ENCODE results near the gene PLAU. TPM values are rescaled to one million over a fixed set of nuclear protein-coding genes. Genes with fewer than 3 reads are reported as not detected.

PLAU gene
- total and polyA plus RNA-seq, 9 of the 15 experiments (the other 6 are each of a cell fraction or from before 2014, with no cell fraction given), result 2.1 to 16.9 (median 3.3) TPM

DNA sequence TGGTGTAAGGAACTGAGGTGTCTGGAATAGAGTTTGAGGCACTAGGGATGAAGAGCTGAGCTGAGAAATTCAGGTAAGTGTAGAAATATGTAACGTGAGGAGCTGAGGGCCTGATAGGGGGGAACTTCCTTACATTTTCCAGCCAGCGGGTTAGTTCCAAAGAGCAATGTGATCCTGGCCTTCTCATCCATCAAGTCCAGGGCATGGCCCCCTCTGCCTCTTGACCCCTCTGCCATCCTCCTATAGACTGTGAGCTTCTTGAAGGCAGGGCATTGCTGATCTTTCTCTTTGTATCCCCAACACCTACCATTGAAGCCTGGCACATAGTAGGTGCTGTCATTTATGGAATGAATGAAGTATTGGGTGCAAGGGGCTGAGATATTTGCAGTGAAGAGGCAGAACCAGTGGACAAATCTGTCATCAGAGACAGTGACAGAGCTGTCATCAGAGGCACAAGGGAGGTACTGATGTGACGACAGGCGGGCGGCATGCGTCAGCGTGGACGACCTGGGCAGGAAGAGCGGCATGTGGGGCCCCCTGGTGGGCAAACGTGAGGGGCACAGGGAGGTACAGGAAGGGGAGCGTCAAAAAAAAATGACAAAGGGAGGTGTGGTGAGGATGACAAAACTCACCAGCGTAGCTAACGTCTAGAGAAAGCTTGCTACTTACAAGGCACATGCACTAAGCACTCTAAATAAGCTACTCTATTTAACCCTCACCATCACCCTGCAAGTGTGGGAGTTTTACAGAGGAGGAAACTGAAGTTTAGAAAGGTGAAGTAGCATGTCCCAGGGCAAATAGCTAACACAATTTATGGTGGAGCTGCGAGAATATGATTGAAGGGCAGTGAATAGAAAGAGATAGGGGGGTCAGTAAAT, 31.4 kb upstream of the PLAU start (continued):
- TF ChIP-seq ZNF639 (CRISPR knock-in tag; conservative IDR thresholded peaks at IDR 0.05 in 1 of 2, IDR thresholded peaks at IDR 0.05 in 1 of 2) (no peak), RAD51 (IDR thresholded peaks at IDR 0.05; ENCODE audit: borderline replicate concordance, low read depth) (peak; percentile 25; the same call in 1 of the 2 replicates), POLR2AphosphoS2 (IDR thresholded peaks at IDR 0.05; ENCODE audit: low read length) (no peak), GTF2A2 (tag; IDR thresholded peaks at IDR 0.05) (no peak), LCOR (CRISPR knock-in tag; IDR thresholded peaks at IDR 0.05) (peak; percentile 73), E4F1 (CRISPR knock-in tag; IDR thresholded peaks at IDR 0.05; ENCODE audit: borderline replicate concordance) (no peak), PML (IDR thresholded peaks at IDR 0.05; ENCODE audit: low read length) (no peak), ZNF740 (CRISPR knock-in tag; IDR thresholded peaks at IDR 0.05) (no peak), ZNF740 (tag; IDR thresholded peaks at IDR 0.05) (no peak), ZNF77 (CRISPR knock-in tag; IDR thresholded peaks at IDR 0.05) (no peak), NCOA4 (IDR thresholded peaks at IDR 0.05; ENCODE audit: partially characterized antibody) (no peak), HDAC1 (IDR thresholded peaks at IDR 0.05) (peak in 1 of 2 experiments; percentile 93; a peak in 2 of 4 replicates), ZNF717 (CRISPR knock-in tag; IDR thresholded peaks at IDR 0.05) (no peak), ILK (tag; IDR thresholded peaks at IDR 0.05; ENCODE audit: borderline replicate concordance, low read depth) (no peak)
- TF ChIP-seq, protein P1, sequence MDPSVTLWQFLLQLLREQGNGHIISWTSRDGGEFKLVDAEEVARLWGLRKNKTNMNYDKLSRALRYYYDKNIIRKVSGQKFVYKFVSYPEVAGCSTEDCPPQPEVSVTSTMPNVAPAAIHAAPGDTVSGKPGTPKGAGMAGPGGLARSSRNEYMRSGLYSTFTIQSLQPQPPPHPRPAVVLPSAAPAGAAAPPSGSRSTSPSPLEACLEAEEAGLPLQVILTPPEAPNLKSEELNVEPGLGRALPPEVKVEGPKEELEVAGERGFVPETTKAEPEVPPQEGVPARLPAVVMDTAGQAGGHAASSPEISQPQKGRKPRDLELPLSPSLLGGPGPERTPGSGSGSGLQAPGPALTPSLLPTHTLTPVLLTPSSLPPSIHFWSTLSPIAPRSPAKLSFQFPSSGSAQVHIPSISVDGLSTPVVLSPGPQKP (CRISPR knock-in tag; IDR thresholded peaks at IDR 0.05), result no peak
- TF ChIP-seq, protein P2, sequence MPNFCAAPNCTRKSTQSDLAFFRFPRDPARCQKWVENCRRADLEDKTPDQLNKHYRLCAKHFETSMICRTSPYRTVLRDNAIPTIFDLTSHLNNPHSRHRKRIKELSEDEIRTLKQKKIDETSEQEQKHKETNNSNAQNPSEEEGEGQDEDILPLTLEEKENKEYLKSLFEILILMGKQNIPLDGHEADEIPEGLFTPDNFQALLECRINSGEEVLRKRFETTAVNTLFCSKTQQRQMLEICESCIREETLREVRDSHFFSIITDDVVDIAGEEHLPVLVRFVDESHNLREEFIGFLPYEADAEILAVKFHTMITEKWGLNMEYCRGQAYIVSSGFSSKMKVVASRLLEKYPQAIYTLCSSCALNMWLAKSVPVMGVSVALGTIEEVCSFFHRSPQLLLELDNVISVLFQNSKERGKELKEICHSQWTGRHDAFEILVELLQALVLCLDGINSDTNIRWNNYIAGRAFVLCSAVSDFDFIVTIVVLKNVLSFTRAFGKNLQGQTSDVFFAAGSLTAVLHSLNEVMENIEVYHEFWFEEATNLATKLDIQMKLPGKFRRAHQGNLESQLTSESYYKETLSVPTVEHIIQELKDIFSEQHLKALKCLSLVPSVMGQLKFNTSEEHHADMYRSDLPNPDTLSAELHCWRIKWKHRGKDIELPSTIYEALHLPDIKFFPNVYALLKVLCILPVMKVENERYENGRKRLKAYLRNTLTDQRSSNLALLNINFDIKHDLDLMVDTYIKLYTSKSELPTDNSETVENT (CRISPR knock-in tag; IDR thresholded peaks at IDR 0.05), result 0 out of 2 replicates have a peak, but pooled peaks have one; percentile 8
- TF ChIP-seq, protein P3, sequence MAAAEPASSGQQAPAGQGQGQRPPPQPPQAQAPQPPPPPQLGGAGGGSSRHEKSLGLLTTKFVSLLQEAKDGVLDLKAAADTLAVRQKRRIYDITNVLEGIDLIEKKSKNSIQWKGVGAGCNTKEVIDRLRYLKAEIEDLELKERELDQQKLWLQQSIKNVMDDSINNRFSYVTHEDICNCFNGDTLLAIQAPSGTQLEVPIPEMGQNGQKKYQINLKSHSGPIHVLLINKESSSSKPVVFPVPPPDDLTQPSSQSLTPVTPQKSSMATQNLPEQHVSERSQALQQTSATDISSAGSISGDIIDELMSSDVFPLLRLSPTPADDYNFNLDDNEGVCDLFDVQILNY (CRISPR knock-in tag; IDR thresholded peaks at IDR 0.05), result no peak; the same call in 1 of the 2 replicates

All from K562 (cell line).